Natural killer cell (primary cell): ENCODE measurements around the gene CEBPG. TPM values are rescaled to one million over a fixed set of nuclear protein-coding genes. Genes with fewer than 3 reads are reported as not detected.

ENCODE experiments used
- ATAC-seq, 3 donors: fragments of 150-1000 bp in 2 of 3; fragments of 200-7000 bp in 1 of 3; cut with Tn5 transposase; 1 replicate in 1 of 3; 2 replicates in 2 of 3; pipeline ENCODE4 v1.10.0; 2021; ENCODE audit warnings: mild to moderate bottlenecking in 2 of 3, moderate library complexity in 2 of 3
- DNase-seq, 2 donors: peaks; one replicate each; pipeline versions ENCODE4 v3.0.0 to v3.0.0-alpha.2; 2013 to 2021; ENCODE audit warnings: mixed read lengths in 1 of 2
- H3K27ac ChIP-seq: one replicate; pipeline ENCODE4 v1.5.1; 2013; ENCODE audit warnings: mild to moderate bottlenecking, low read length
- H3K27me3 ChIP-seq: one replicate; pipeline ENCODE4 v1.6.1; 2013; ENCODE audit warnings: low read length; ENCODE audit not compliant: control insufficient read depth, insufficient read depth
- H3K36me3 ChIP-seq: one replicate; pipeline ENCODE4 v1.6.1; 2013; ENCODE audit warnings: low read length; ENCODE audit not compliant: control insufficient read depth, insufficient read depth
- H3K4me1 ChIP-seq: one replicate; pipeline ENCODE4 v1.6.1; 2013; ENCODE audit warnings: low read length; ENCODE audit not compliant: control insufficient read depth, insufficient read depth
- H3K4me3 ChIP-seq: one replicate; pipeline ENCODE4 v1.5.1; 2013; ENCODE audit warnings: low read length
- H3K9me3 ChIP-seq: one replicate; pipeline ENCODE4 v1.6.1; 2013; ENCODE audit warnings: low read length; ENCODE audit not compliant: control insufficient read depth, insufficient read depth
- H3K27ac Mint-ChIP-seq, 2 donors: one replicate each; pipeline ENCODE4 v1.8.0; 2022; ENCODE audit warnings: mild to moderate bottlenecking in 2 of 2, mixed read lengths in 2 of 2, moderate library complexity in 1 of 2
- H3K27me3 Mint-ChIP-seq, 2 donors: one replicate each; pipeline ENCODE4 v1.8.0; 2022; ENCODE audit warnings: low read depth in 2 of 2, mixed read lengths in 2 of 2
- H3K36me3 Mint-ChIP-seq: one replicate; pipeline ENCODE4 v1.8.0; 2022; ENCODE audit warnings: mixed read lengths
- H3K4me1 Mint-ChIP-seq, 2 donors: one replicate each; pipeline ENCODE4 v1.8.0; 2022; ENCODE audit warnings: mixed read lengths in 2 of 2
- H3K4me3 Mint-ChIP-seq: one replicate; pipeline ENCODE4 v1.8.0; 2022; ENCODE audit warnings: mild to moderate bottlenecking, moderate library complexity, mixed read lengths
- H3K9me3 Mint-ChIP-seq, 2 donors: one replicate each; pipeline ENCODE4 v1.8.0; 2022; ENCODE audit warnings: mixed read lengths in 2 of 2
- CTCF ChIP-seq: fragments of 200-600 bp; IDR thresholded peaks from one replicate; pipeline ENCODE4 v1.8.0; 2022; ENCODE audit warnings: antibody characterized with exemption
- WGBS: methylation state at CpG from one replicate; pipeline ENCODE4 v1.1.7; 2013; ENCODE audit warnings: missing lambda C conversion rate; ENCODE audit not compliant: insufficient coverage; 5-methylcytosine and 5-hydroxymethylcytosine counted together
- intact Hi-C: fragments of 100-400 bp; cut with micrococcal nuclease; formaldehyde crosslinking; loops from one replicate; pipeline ENCODE4 v1.14.2; 2022
- total RNA-seq, 4 donors: library from RNA; stranded (reverse); fragments of 120-200 nt in 1 of 4; gene quantifications; one replicate each; pipeline versions ENCODE4 v1.2.3 to v1.2.4, GENCODE V29; 2013 to 2022

CEBPG gene
- total RNA-seq, 3 donors from 2014 or later (not counting 1 experiment from before 2014, with no cell fraction given), result 22.3 to 28.1 (median 23.9) TPM

DNA sequence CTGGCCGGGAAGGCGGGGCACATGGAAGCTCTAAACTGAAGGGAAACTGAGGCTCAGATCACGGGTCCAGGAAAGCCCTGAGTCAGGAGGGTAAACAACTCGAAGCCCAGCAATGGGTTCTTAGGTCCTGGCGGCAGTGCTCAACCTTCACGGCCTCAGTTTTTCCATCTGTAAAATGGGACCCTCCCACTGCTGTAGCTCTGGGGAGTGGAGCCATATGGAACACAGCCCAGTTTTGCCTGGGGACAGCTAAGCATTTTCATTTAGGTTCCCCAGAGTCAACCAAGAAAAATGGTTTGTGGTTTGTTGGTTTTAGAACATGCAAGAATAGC is 30.4 kb downstream of the CEBPG start:
- Histone ChIP-seq H3K36me3 (no peaks in the 10 kb centered on the region), H3K4me1 (peaks cover 7% of the 10 kb centered on the region), H3K27me3 (no peaks in the 10 kb centered on the region), H3K9me3 (no peaks in the 10 kb centered on the region), H3K27ac (no peak overlapping the region), H3K4me3 (no peak overlapping the region)
- Mint-ChIP-seq H3K4me1 (no peaks in the 10 kb centered on the region), H3K9me3 (no peaks in the 10 kb centered on the region), H3K27ac (no peak overlapping the region), H3K4me3 (no peak overlapping the region), H3K27me3 (no peaks in the 10 kb centered on the region), H3K36me3 (no peaks in the 10 kb centered on the region)
- 89% methylated on average over 6 of the region's 6 CpGs for WGBS
- intact Hi-C loops, result no loop called here
- no peak for TF ChIP-seq CTCF
- DNase-seq, result no peak
- no peak for ATAC-seq

GRCh38 chr19:33404506-33405253 is 31.2 kb downstream of the CEBPG start:
- no peaks in the 10 kb centered on the region for H3K36me3 Mint-ChIP-seq
- intact Hi-C loops, result no loop called here
- no peaks in the 10 kb centered on the region for H3K4me1 Mint-ChIP-seq
- H3K27me3 ChIP-seq, result no peaks in the 10 kb centered on the region
- WGBS, result 88% methylated on average over 18 of the region's 18 CpGs
- no peak overlapping the region for H3K4me3 Mint-ChIP-seq
- no peak for TF ChIP-seq CTCF
- no peaks in the 10 kb centered on the region for H3K27me3 Mint-ChIP-seq
- peaks cover 7% of the 10 kb centered on the region for H3K4me1 ChIP-seq
- H3K4me3 ChIP-seq, result no peak overlapping the region
- no peaks in the 10 kb centered on the region for H3K9me3 ChIP-seq
- DNase-seq (no peak), ATAC-seq (no peak)
- H3K36me3 ChIP-seq, result no peaks in the 10 kb centered on the region
- no peak overlapping the region for H3K27ac Mint-ChIP-seq
- H3K27ac ChIP-seq, result no peak overlapping the region
- H3K9me3 Mint-ChIP-seq, result no peaks in the 10 kb centered on the region

GRCh38 chr19:33405254-33405552 is 31.7 kb downstream of the CEBPG start:
- no peak for ATAC-seq

More at GRCh38 chr19:33405254-33405552, 31.7 kb downstream of the CEBPG start:
- Histone ChIP-seq H3K36me3 (no peaks in the 10 kb centered on the region), H3K27me3 (no peaks in the 10 kb centered on the region), H3K9me3 (no peaks in the 10 kb centered on the region), H3K27ac (no peak overlapping the region), H3K4me3 (no peak overlapping the region), H3K4me1 (peaks cover 7% of the 10 kb centered on the region)
- 90% methylated on average over 8 of the region's 8 CpGs for WGBS
- intact Hi-C loops, result no loop called here
- H3K4me3 Mint-ChIP-seq, result no peak overlapping the region
- H3K27me3 Mint-ChIP-seq, result no peaks in the 10 kb centered on the region
- H3K9me3 Mint-ChIP-seq, result no peaks in the 10 kb centered on the region
- no peak for TF ChIP-seq CTCF
- no peak overlapping the region for H3K27ac Mint-ChIP-seq
- DNase-seq, result no peak
- no peaks in the 10 kb centered on the region for H3K36me3 Mint-ChIP-seq
- no peaks in the 10 kb centered on the region for H3K4me1 Mint-ChIP-seq
